Stimulated activated CD8-positive, alpha-beta memory T cell treated with anti-CD3 and anti-CD28 coated beads, Interleukin-2, amount 100 ng/mL, for 1 hour (primary cell): ENCODE data around the gene DCUN1D2.
"Not testable (repeated sequence)": the region's sequence is repeated elsewhere in the genome, so short reads cannot be mapped to it uniquely, and the experiment has no call there.

Experiments
- DNase-seq, 2 donors: peaks; one replicate each; pipeline ENCODE4 v3.0.0-alpha.2; 2020; ENCODE audit warnings: low read depth in 2 of 2

DCUN1D2 gene

GRCh38 chr13:113445791-113446487 is 44.6 kb downstream of the DCUN1D2 start:
- no peak for DNase-seq

DNA sequence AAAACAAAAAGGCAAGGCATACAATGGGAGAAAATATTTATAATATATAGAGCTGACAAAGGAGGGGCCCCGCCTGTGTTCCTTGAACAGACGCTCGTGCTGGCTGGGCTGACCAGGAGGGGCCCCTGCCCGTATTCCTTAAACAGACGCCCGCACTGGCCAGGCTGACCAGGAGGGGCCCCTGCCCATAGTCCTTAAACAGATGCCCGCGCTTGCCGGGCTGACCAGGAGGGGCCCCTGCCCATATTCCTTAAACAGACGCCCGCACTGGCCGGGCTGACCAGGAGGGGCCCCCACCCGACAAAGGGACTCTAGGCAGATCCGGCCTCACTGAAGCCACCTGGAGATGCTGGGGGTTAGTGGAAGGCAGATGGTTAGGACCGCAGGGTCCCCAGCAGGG is 46.5 kb downstream of the DCUN1D2 start:
- no peak for DNase-seq

DNA sequence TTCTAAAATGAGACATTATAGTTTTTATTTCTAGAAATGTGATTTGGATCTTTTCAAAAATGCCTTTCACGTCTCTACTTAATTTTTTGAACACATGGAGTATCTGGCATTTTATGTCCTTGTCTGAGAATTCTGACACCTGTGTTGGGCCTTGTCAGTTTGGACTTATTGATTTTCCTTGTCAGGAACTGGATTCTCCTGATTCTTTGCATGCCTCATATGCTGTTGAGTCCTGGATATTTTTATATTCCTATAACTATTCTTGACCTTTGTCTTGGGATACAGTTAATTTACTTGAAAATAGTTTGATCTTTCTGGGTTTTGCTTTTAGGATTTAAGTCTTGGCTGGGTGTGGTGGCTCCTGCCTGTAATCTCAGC is 47.5 kb downstream of the DCUN1D2 start:
- DNase-seq, result no peak

GRCh38 chr13:113442354-113442984 is 48.0 kb downstream of the DCUN1D2 start:
- no peak for DNase-seq

GRCh38 chr13:113441661-113442060 is 48.9 kb downstream of the DCUN1D2 start:
- no peak for DNase-seq

- DNase-seq, result no peak
These were observed 53.0 kb downstream of the DCUN1D2 start for GRCh38 chr13:113437408-113438010.

DNA sequence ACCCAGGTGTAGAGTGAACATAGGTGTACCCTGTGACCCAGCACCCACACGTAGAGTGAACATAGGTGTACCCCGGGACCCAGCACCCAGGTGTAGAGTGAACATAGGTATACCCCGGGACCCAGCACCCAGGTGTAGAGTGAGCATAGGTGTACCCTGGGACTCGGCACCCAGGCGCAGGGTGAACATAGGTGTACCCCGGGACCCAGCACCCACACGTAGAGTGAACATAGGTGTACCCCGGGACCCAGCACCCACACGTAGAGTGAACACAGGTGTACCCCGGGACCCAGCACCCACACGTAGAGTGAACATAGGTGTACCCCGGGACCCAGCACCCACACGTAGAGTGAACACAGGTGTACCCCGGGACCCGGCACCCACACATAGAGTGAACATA is 53.6 kb downstream of the DCUN1D2 start:
- not testable (repeated sequence) for DNase-seq

DNA sequence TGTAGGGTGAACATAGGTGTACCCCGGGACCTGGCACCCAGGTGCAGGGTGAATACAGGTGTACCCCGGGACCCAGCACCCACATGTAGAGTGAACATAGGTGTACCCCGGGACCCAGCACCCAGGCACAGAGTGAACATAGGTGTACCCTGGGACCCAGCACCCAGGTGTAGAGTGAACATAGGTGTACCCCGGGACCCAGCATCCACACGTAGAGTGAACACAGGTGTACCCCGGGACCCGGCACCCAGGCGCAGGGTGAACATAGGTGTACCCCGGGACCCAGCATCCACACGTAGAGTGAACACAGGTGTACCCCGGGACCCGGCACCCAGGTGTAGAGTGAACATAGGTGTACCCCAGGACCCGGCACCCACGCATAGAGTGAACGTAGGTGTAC is 54.6 kb downstream of the DCUN1D2 start:
- not testable (repeated sequence) for DNase-seq

GRCh38 chr13:113433391-113433916 is 57.1 kb downstream of the DCUN1D2 start:
- no peak for DNase-seq

GRCh38 chr13:113432506-113433270 is 57.8 kb downstream of the DCUN1D2 start:
- DNase-seq, result no peak

DNA sequence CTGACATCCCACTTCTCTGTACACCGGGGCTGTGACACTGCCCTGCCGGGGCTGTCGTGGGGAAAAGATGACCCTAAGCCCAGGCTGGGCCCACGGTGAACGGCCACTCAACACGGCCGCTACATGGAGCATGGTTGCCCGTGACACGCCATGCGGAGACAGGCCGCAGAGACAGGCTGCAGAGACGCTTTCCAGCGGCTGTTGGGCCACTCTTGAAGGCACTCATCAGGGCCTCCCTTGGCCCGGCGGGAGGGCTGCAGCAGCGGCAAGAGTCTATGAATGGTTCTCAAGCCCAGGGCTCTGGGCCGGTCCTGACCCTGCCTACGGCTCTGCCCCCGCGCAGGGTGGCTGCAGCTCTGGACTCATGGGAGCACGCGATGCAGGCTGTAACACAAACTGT is 59.3 kb downstream of the DCUN1D2 start:
- DNase-seq, result no peak

- no peak for DNase-seq
These were observed 60.0 kb downstream of the DCUN1D2 start for GRCh38 chr13:113430378-113431110.

- DNase-seq, result no peak
These were observed 60.9 kb downstream of the DCUN1D2 start for GRCh38 chr13:113429608-113429985.

DNA sequence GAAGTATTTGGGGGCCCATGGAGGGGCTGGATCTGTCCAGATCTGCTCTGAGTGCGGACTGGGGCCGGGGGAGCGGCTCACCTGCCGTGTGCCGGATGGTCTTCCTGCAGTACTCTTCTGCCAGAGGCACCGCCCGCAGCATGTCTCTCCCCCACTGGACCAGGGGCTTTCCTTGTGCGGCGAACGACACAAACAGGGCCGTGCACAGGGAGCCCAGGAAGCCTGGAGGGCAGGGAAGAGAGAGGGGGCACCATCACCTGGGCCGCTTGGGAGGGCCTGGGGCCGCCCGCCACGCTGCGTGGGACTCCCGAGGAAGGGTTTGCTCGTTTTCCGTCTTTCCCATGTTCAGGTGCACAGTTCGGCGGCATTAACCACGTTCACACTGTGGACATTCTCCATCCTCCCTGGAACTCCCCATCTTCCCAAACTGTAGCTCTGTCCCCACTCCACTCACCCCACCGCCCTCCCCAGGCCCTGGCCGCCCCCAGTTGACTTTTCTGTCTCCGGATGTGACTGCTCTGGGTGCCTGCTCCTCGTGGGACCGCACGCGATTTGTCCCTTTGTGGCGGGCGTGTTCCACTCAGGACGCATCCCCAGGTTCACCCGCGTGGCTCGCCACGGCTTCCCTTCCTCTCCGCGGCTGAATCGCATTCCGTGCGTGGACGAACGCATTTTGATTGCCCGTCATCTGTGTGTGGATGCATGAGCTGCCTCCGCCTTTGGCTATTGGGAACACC is 61.5 kb downstream of the DCUN1D2 start:
- DNase-seq, result no peak

DNA sequence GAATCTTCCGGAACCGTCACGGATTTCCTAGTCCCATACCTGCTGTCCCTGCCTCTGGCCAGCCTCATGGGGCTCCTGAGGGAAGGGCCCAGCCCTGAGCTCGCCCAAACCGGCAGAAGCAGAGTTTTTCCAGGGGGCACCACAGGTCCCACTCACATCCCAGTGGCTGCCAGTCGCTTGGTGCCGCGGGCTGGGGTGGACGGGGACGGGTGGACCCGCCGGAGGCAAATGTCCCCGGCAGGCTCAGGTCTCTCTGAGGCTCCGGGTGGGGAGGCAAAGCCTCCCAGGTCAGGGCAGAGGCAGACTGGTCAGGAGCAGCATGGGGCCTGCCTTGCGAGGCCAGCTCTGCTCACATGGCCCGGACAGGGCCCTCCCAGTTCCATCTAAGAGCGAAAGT is 62.0 kb downstream of the DCUN1D2 start:
- no peak for DNase-seq

DNA sequence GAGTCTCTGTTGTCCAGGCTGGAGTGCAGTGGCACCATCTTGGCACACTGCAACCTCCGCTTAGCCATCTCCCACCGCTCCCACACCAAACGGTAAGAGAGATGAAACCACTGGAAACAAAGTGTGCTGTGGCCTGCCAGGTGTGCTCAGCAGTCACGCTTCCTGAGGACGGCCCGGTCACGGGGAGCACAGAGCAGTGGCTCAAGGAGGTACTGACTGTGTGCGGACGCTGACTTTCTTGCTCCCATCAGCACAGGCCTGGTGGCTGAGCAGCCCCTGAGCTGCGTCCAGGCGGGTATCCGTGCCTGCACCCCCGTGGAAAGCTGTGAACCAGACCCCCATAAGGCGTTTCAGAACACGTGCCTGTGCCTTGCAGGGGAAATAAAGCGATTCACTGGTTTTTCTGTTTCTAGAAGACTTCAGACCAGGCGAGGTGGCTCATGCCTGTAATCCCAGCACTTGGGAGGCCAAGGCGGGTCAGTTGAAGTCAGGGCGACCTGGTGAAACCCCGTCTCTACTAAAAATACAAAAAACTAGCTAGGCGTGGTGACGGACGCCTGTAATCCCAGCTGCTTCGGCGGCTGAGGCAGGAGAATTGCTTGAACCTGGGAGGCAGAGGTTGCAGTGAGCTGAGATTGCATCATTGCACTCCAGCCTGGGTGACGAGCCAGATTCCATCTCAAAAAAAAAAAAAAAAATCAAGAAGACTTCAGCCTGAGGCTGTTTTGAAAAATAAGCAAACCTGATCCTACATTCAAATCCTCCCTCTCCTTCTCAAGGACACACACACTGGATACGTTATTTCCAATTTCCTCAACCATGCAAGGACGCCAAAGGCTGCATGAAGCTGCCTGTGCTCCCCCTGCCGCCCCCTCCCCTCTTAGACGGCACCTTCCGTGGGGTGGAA is 62.7 kb downstream of the DCUN1D2 start:
- no peak for DNase-seq

DNA sequence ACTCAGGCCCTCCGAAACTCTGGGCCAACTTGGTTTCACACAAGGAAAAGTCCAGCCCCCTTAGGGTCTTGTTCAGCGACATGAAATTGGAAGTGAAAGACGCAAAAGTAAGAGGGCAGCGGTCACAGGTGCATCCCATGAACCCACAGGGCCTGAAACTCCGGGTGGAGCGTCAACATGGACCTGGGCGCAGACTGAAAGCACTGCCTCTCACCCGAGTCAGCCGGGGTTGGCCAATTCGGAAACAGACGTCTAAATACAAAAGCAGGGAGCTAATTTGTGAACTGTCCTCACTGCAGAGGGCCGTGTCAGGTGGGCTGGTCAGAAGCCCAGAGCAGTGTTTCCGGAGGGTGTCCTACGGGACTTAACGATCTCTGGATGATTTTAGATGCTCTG is 63.9 kb downstream of the DCUN1D2 start:
- no peak for DNase-seq

- DNase-seq, result no peak
These were observed 64.4 kb downstream of the DCUN1D2 start for GRCh38 chr13:113425941-113426590.

- DNase-seq, result no peak
These were observed 66.9 kb downstream of the DCUN1D2 start for GRCh38 chr13:113423520-113424163.
